GM19438 (cell line): ENCODE results near the gene MOBP.
"Not testable (repeated sequence)": the region's sequence is repeated elsewhere in the genome, so short reads cannot be mapped to it uniquely, and the experiment has no call there.

Experiments
- ATAC-seq: cut with Tn5 transposase; IDR thresholded peaks from one replicate; pipeline ENCODE4 v1.9.1; 2021; ENCODE audit warnings: low read depth; ENCODE audit not compliant: unreplicated experiment

The MOBP gene

GRCh38 chr3:39448506-39449233 is 18.8 kb upstream of the MOBP start:
- ATAC-seq: no peak

- ATAC-seq: no peak
Measured at GRCh38 chr3:39449796-39450195, 17.7 kb upstream of the MOBP start.

- peak; percentile 87 for ATAC-seq
Measured at GRCh38 chr3:39453134-39453533, 14.3 kb upstream of the MOBP start.

- not testable (repeated sequence) for ATAC-seq
Measured at GRCh38 chr3:39453872-39454271, 13.6 kb upstream of the MOBP start.

- no peak for ATAC-seq
Measured at GRCh38 chr3:39454591-39455217, 12.8 kb upstream of the MOBP start.

GRCh38 chr3:39456159-39456558 is 11.3 kb upstream of the MOBP start:
- no peak for ATAC-seq

- ATAC-seq: no peak
Measured at GRCh38 chr3:39457361-39457760, 10.1 kb upstream of the MOBP start.

- ATAC-seq: not testable (repeated sequence)
Measured at GRCh38 chr3:39458579-39458978, 8.9 kb upstream of the MOBP start.

GRCh38 chr3:39460677-39461076 is 6.8 kb upstream of the MOBP start:
- no peak for ATAC-seq

- no peak for ATAC-seq
Measured at GRCh38 chr3:39463269-39463668, 4.2 kb upstream of the MOBP start.

- no peak for ATAC-seq
Measured at GRCh38 chr3:39466988-39467387, 492 bp upstream of the MOBP start.

GRCh38 chr3:39468108-39468436 is 592 bp downstream of the MOBP start:
- ATAC-seq: no peak

- no peak for ATAC-seq
Measured at GRCh38 chr3:39469258-39469657, 1.8 kb downstream of the MOBP start.

GRCh38 chr3:39469945-39470344 is 2.5 kb downstream of the MOBP start:
- no peak for ATAC-seq

GRCh38 chr3:39471652-39472051 is 4.2 kb downstream of the MOBP start:
- no peak for ATAC-seq

- no peak for ATAC-seq
Measured at GRCh38 chr3:39473452-39474125, 6.1 kb downstream of the MOBP start.

- ATAC-seq: no peak
Measured at GRCh38 chr3:39474126-39474515, 6.6 kb downstream of the MOBP start.

GRCh38 chr3:39476783-39477182 is 9.3 kb downstream of the MOBP start:
- no peak for ATAC-seq

GRCh38 chr3:39478226-39478625 is 10.7 kb downstream of the MOBP start:
- ATAC-seq: no peak

GRCh38 chr3:39479701-39480414 is 12.4 kb downstream of the MOBP start:
- no peak for ATAC-seq

- ATAC-seq: no peak
Measured at GRCh38 chr3:39485547-39485946, 18.1 kb downstream of the MOBP start.
